HEK293T (cell line): ENCODE measurements around the gene PXK.
"Not testable (repeated sequence)": the region's sequence is repeated elsewhere in the genome, so short reads cannot be mapped to it uniquely, and the experiment has no call there.

ENCODE experiments used
- CTCF ChIA-PET: fragments of 350-600 bp; formaldehyde crosslinking; extraction: SDS; loops from one replicate; lab custom pipeline; 2021; ENCODE audit warnings: antibody characterized with exemption, inconsistent platforms; lab: Yijun Ruan, JAX
- POLR2A ChIA-PET: fragments of 350-600 bp; formaldehyde crosslinking; extraction: SDS; loops from one replicate; lab custom pipeline; 2020; ENCODE audit warnings: antibody characterized with exemption, inconsistent platforms; lab: Yijun Ruan, JAX
- DNase-seq: peaks from one replicate; pipeline ENCODE4 v3.0.0; 2012; ENCODE audit warnings: mixed read lengths; ENCODE audit errors: extremely low spot score
- ARNT ChIP-seq: fragments of 450-650 bp; IDR thresholded peaks from 2 replicates; pipeline ENCODE4 v1.6.1; 2017; ENCODE audit warnings: mild to moderate bottlenecking
- BHLHE40 ChIP-seq: fragments of 450-650 bp; IDR thresholded peaks from 2 replicates; pipeline ENCODE4 v1.6.1; 2016; ENCODE audit warnings: mild to moderate bottlenecking, moderate library complexity, borderline replicate concordance
- CTBP1 ChIP-seq: fragments of 450-650 bp; IDR thresholded peaks from 2 replicates; pipeline ENCODE4 v1.6.1; 2016; ENCODE audit warnings: borderline replicate concordance
- ELF4 ChIP-seq: fragments of 450-650 bp; IDR thresholded peaks from 2 replicates; pipeline ENCODE4 v1.6.1; 2017; ENCODE audit warnings: antibody characterized with exemption
- FOXA1 ChIP-seq: fragments of 450-650 bp; IDR thresholded peaks from 2 replicates; pipeline ENCODE4 v1.6.1; 2016; ENCODE audit warnings: mild to moderate bottlenecking
- FOXK2 ChIP-seq: fragments of 450-650 bp; IDR thresholded peaks from 2 replicates; pipeline ENCODE4 v1.6.1; 2016; ENCODE audit warnings: mild to moderate bottlenecking
- FOXM1 ChIP-seq: fragments of 450-650 bp; IDR thresholded peaks from 2 replicates; pipeline ENCODE4 v1.6.1; 2017; ENCODE audit warnings: mild to moderate bottlenecking, borderline replicate concordance
- HDGF ChIP-seq: fragments of 450-650 bp; IDR thresholded peaks from 2 replicates; pipeline ENCODE4 v1.6.1; 2017; ENCODE audit warnings: antibody characterized with exemption, borderline replicate concordance
- L3MBTL2 ChIP-seq: fragments of 450-650 bp; conservative IDR thresholded peaks from 2 replicates; pipeline ENCODE4 v1.6.1; 2016; ENCODE audit warnings: mild to moderate bottlenecking
- LEF1 ChIP-seq: fragments of 450-650 bp; IDR thresholded peaks from 2 replicates; pipeline ENCODE4 v1.6.1; 2017; ENCODE audit warnings: mild to moderate bottlenecking, borderline replicate concordance
- NFRKB ChIP-seq: fragments of 450-650 bp; IDR thresholded peaks from 2 replicates; pipeline ENCODE4 v1.6.1; 2016; ENCODE audit warnings: mild to moderate bottlenecking, moderate library complexity
- SP1 ChIP-seq: fragments of 450-650 bp; IDR thresholded peaks from 2 replicates; pipeline ENCODE4 v1.6.1; 2017
- SUZ12 ChIP-seq: fragments of 450-650 bp; IDR thresholded peaks from 2 replicates; pipeline ENCODE4 v1.6.1; 2016; ENCODE audit warnings: mild to moderate bottlenecking
- TARDBP ChIP-seq: fragments of 450-650 bp; IDR thresholded peaks from 2 replicates; pipeline ENCODE4 v1.6.1; 2016
- ZNF384 ChIP-seq: fragments of 450-650 bp; IDR thresholded peaks from 2 replicates; pipeline ENCODE4 v1.6.1; 2016
- TF ChIP-seq, protein P1 (sequence below): fragments of 450-650 bp; IDR thresholded peaks from 2 replicates; pipeline ENCODE4 v1.6.1; 2016

PXK gene

DNA sequence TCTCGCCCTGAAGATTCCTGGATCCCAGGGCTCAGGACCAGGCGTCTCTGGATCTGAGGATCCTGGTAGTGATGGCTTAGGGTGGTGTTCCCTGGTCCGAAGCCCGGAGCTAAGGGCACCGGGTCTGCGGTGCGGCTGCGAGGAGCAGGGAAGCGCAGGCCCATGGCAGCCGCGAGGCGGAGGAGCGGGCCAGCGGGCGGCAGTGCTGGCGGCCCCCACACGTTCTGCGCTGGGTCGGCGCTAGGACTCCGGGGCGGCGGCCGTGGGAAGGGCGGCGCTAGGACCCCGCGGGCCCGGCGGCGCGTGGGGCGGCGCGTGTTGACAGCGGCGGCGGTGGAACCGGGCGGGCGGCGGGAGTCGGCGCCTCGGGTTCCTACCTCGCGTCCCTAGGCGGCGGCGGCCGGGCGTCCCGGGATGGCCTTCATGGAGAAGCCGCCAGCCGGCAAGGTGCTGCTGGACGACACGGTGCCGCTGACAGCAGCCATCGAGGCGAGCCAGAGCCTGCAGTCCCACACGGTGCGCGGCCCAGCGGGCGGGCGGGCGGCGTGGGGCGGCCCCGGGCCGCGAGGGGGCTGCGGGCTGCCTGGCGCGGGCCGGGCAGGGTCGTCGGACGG is at the start of gene PXK:
Gene PXK (plus strand): TSS at position 318 of the 614 bp plus-strand sequence. CDS start 97 bp downstream, at position 415.
- ChIA-PET CTCF (no interaction called here), POLR2A (interaction anchor here (1.3 kb wide), 2 partner anchors 26 to 159 kb away, joined by 3 to 4 read pairs; partner anchors contain the start of genes HTD2 and KCTD6)
- TF ChIP-seq, protein P1, sequence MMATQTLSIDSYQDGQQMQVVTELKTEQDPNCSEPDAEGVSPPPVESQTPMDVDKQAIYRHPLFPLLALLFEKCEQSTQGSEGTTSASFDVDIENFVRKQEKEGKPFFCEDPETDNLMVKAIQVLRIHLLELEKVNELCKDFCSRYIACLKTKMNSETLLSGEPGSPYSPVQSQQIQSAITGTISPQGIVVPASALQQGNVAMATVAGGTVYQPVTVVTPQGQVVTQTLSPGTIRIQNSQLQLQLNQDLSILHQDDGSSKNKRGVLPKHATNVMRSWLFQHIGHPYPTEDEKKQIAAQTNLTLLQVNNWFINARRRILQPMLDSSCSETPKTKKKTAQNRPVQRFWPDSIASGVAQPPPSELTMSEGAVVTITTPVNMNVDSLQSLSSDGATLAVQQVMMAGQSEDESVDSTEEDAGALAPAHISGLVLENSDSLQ = no peak
- TF ChIP-seq FOXM1 (peak; percentile 99), ARNT (peak; percentile 81), NFRKB (no peak), HDGF (no peak), BHLHE40 (no peak), LEF1 (peak; percentile 87; the same call in 1 of the 2 replicates), ELF4 (no peak), CTBP1 (no peak), ZNF384 (no peak), TARDBP (no peak), FOXK2 (no peak), SP1 (no peak), SUZ12 (no peak), FOXA1 (no peak), L3MBTL2 (no peak)
- DNase-seq = peak; percentile 81

DNA sequence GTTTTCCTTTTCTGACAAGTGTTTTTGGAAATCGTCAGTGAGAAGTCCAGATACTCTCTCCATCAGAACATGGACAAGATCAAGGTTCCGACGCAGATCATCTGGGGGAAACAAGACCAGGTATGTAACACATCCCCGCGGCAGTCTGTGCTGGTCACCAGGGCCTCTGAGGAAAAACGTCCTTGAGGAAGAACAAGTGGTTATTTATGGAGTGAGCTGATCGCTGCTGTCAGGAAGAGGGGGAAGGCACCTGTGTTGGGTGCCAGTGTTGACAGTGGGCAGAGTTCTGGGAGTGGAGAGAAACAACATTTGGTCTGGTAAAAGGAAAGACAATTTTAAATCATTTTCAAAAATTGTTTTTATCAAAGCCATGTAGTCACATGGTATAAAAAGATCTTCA is 47.4 kb upstream of the PXK start:
- DNase-seq = no peak
- CTCF ChIA-PET = interaction anchor here (1.0 kb wide), 1 partner anchor 21 kb away, joined by 4 read pairs; the partner anchor contains the start of gene HTD2
- POLR2A ChIA-PET = no interaction called here
- TF ChIP-seq ARNT (no peak), SUZ12 (no peak), FOXA1 (no peak), L3MBTL2 (no peak), ELF4 (no peak), SP1 (no peak), FOXK2 (no peak), CTBP1 (no peak), BHLHE40 (no peak), NFRKB (no peak), ZNF384 (no peak), HDGF (no peak), LEF1 (no peak), TARDBP (no peak), FOXM1 (no peak)
- TF ChIP-seq, protein P1 = no peak

DNA sequence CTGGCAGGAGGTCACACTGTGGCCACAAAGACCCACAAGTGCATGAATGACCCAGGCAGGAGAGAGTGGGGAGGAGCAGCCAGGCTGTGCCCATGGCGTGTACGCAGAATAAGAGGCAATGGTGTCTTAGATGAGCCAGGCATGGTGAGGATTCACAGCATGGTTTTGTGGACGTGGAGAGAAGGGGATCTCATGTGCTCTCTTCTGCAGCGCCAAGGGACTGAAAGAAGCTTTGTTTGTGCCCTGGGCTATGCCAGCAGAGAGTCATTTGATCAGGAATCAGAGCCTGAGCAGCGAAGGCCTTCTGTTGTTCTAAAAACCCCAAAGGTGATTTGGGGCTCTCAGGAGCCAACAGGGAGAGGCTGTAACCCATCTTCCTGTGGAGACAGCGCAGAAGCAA is 45.3 kb upstream of the PXK start:
- ChIA-PET POLR2A (no interaction called here), CTCF (no interaction called here)

DNA sequence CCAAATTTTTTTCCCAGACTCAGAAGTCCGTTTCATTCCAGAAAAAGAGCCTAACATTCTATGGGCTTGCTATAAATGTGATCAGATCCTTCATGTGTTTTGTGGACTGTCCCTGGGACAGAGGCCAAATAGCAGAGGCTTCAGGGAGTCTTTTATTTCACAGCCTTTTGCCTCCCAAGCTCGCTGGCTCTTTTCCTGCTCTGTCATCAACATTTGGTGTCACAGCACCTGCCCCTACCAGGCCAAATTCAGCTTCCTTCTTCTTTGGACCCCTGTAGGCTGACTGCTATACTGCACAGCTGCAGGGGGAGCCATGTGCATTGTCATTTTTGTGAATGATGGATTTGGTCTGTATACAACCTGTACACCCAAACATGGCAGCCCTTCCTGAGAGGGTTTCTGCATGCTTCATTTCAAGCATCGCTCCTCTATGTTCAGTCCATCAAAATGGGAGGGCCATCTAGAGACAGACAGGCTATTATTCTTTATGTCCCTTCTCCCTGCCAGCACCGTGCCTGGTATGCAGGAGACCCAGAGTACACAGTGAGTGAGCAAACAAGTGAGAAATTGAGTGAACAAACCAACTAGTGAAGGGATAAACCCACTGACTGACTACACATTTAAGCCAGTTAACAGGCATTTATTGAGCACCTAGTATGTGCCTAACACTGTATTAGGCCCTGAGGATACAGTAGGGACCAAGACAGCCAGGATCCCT is 44.5 kb upstream of the PXK start:
- ChIA-PET POLR2A (no interaction called here), CTCF (interaction anchor here (0.6 kb wide), 1 partner anchor 243 kb away, joined by 8 read pairs; no protein-coding TSS in a partner anchor)
- no peak for TF ChIP-seq L3MBTL2
- TF ChIP-seq NFRKB = no peak
- TF ChIP-seq SUZ12 = no peak
- TF ChIP-seq FOXK2 = no peak
- TF ChIP-seq LEF1 = no peak
- no peak for TF ChIP-seq BHLHE40
- TF ChIP-seq, protein P1 = no peak
- TF ChIP-seq FOXA1 = no peak
- TF ChIP-seq ZNF384 = no peak
- TF ChIP-seq ARNT = no peak
- no peak for TF ChIP-seq SP1
- TF ChIP-seq TARDBP = no peak
- DNase-seq = peak; percentile 31

More for the DNA sequence above, 45.3 kb upstream of the PXK start:
- no peak for DNase-seq
- no peak for TF ChIP-seq ELF4
- TF ChIP-seq, protein P1 = no peak
- TF ChIP-seq LEF1 = no peak
- no peak for TF ChIP-seq FOXK2
- TF ChIP-seq TARDBP = no peak
- no peak for TF ChIP-seq CTBP1
- TF ChIP-seq NFRKB = no peak
- TF ChIP-seq SUZ12 = no peak
- no peak for TF ChIP-seq ZNF384
- TF ChIP-seq BHLHE40 = no peak
- no peak for TF ChIP-seq HDGF
- TF ChIP-seq FOXA1 = no peak
- TF ChIP-seq L3MBTL2 = no peak
- no peak for TF ChIP-seq FOXM1
- no peak for TF ChIP-seq SP1
- no peak for TF ChIP-seq ARNT

DNA sequence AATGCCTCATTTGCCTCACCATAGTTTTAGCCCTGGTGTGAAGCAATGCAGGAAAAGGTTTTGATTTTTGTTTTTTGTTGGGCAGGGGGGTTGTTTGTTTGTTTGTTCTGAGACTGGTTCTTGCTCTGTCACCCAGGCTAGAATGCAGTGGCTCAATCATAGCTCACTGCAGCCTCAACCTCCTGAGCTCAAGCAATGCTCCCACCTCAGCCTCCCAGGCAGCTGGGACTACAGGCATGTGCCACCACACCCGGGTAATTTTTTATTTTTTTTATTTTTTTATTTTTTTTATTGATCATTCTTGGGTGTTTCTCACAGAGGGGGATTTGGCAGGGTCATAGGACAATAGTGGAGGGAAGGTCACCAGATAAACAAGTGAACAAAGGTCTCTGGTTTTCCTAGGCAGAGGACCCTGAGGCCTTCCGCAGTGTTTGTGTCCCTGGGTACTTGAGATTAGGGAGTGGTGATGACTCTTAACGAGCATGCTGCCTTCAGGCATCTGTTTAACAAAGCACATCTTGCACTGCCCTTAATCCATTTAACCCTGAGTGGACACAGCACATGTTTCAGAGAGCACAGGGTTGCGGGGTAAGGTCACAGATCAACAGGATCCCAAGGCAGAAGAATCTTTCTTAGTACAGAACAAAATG is 43.6 kb upstream of the PXK start:
- POLR2A ChIA-PET, DNase-seq: not testable (repeated sequence)
- CTCF ChIA-PET = interaction anchor here (0.6 kb wide), 1 partner anchor 242 kb away, joined by 8 read pairs; no protein-coding TSS in a partner anchor

DNA sequence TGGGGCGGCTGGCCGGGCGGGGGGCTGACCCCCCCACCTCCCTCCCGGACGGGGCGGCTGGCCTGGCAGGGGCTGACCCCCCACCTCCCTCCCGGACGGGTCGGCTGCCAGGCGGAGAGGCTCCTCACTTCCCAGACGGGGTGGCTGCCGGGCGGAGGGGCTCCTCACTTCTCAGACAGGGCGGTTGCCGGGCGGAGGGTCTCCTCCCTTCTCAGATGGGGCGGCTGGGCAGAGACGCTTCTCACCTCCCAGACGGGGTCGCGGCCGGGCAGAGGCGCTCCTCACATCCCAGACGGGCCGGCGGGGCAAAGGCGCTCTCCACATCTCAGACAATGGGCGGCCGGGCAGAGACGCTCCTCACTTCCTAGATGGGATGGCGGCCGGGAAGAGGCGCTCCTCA is 42.2 kb upstream of the PXK start:
- DNase-seq, CTCF ChIA-PET, POLR2A ChIA-PET: not testable (repeated sequence)
